C4-2B (cell line): ENCODE results near the gene CLNS1A.

Source experiments
- H3K27ac ChIP-seq: fragments of 450-650 bp; 2 replicates; pipeline ENCODE4 v1.5.1; 2017
- CTCF ChIP-seq: fragments of 450-650 bp; conservative IDR thresholded peaks from 2 replicates; pipeline ENCODE4 v1.5.1; 2017; ENCODE audit warnings: mild to moderate bottlenecking
- ZFX ChIP-seq: fragments of 450-650 bp; IDR thresholded peaks from 2 replicates; pipeline ENCODE4 v1.6.1; 2017

Gene CLNS1A

DNA sequence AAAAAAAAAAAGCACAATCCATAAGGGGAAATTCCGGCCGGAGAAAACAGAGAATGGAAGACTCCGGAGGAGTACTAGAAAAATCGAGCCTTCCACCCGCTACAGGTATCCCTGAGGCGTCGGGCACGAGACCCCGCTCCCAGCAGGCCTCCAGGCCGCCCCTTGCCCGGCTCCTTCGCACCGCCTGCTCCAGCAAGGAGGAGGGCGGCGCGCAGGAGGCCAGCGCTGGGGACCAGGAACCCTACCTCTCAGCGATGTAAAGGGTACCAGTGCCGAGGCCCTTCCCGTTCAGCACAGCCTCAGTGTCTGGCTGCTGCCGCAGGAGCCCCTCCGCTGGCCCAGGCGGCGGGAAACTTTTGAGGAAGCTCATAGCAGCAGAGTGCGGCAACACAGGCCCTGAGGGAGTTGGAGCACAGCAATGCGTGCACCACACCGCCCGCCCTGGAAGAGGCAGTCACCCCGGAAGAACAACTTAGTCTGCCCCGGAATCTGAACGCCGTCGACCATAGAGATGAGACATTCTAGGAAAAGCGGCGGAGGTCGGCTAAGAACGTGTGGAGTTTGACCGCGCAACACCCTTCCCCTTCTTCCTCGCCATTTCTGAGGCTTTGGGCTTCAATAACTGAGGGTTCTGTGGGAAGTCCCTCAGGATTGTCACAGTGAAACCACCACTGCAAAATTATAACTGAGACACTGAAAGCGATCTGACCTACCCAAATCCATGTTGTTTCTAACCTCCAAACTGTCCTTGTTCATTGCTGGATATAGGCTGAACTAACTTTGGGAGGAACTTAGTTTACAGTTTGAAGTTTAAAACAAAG lies at the start of gene CLNS1A:
CLNS1A (minus strand) TSS at position 450 of the 821 bp plus-strand sequence; CDS start at position 370, 80 bp downstream.
- TF ChIP-seq CTCF (no peak), ZFX (peak; percentile 95)
- H3K27ac ChIP-seq = peak within 1 kb of the TSS; percentile 75

- no peak overlapping the region for H3K27ac ChIP-seq
- TF ChIP-seq ZFX (no peak), CTCF (no peak)
These were observed 49.5 kb upstream of the CLNS1A start for GRCh38 chr11:77687088-77687487.

DNA sequence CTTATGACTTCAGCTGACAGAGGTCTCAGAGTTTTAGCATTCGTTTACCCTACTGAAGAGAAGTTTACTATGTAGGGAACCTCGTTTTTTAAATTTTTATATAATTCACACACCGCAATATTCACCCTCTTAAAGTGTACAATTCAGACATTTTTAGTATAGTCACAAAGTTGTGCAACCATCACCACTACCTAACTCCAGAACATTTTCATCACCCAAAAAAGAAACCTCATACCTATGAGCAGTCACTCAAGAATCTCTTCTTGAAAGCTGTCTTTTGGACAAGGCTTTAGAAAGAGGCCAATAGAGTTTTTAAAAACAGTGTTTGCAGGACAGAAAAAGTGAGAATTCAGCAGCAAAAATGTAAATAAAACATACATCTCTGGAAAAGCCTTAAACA lies 39.5 kb upstream of the CLNS1A start:
- no peak for TF ChIP-seq ZFX
- TF ChIP-seq CTCF = no peak

GRCh38 chr11:77672264-77672663 lies 34.7 kb upstream of the CLNS1A start:
- TF ChIP-seq CTCF (no peak), ZFX (no peak)
- no peak overlapping the region for H3K27ac ChIP-seq

More for the DNA sequence above, 39.5 kb upstream of the CLNS1A start:
- H3K27ac ChIP-seq = no peak overlapping the region

- TF ChIP-seq CTCF (no peak), ZFX (no peak)
- no peak overlapping the region for H3K27ac ChIP-seq
These were observed 32.4 kb upstream of the CLNS1A start for GRCh38 chr11:77669848-77670511.

DNA sequence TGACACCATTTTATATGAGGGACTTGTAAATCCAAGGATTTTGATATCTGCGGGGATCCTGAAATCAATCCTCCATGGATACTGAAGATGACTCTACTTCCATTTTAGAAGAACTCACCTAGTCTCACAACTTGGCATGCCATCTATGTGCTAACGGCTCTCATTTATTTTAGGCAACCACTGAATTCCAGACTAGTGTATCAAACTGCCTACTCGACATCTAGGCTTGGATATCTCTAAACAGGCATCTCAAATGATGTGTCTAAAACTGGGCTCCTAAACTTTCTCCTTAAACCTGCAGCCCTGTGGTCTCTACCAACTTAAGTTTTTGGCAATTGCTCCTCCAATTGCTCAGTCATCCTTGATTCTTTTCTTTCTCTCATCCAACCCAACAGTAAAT lies 31.2 kb upstream of the CLNS1A start:
- H3K27ac ChIP-seq = no peak overlapping the region
- TF ChIP-seq ZFX = no peak
- TF ChIP-seq CTCF = no peak
